WTC11 (cell line): ENCODE data around the gene CYP3A4. TPM values are rescaled to one million over a fixed set of nuclear protein-coding genes. Genes with fewer than 3 reads are reported as not detected.

Source experiments
- ATAC-seq: fragments of 200-7000 bp; cut with Tn5 transposase; 2 replicates; pipeline ENCODE4 v1.10.0; 2021; ENCODE audit warnings: mild to moderate bottlenecking, moderate library complexity
- Bru-seq: library from RNA; stranded (reverse); fragments of 400-500 nt; gene quantifications from one replicate; lab custom pipeline; 2021; lab: Mats Ljungman, UMichigan
- CTCF ChIA-PET: fragments of 300-600 bp; sonication (Branson Sonifier 250); formaldehyde crosslinking; loops from one replicate; lab custom pipeline; 2021; ENCODE audit warnings: antibody characterized with exemption; lab: Charles Lee
- POLR2A ChIA-PET: fragments of 350-600 bp; sonication (Branson Sonifier 250); formaldehyde crosslinking; loops from one replicate; lab custom pipeline; 2021; ENCODE audit warnings: antibody characterized with exemption; lab: Charles Lee
- DNase-seq: peaks from one replicate; pipeline ENCODE4 v3.0.0; 2021; ENCODE audit warnings: low spot score
- H3K27ac Mint-ChIP-seq: 2 replicates; pipeline ENCODE4 v1.8.0; 2021; ENCODE audit warnings: mixed read lengths
- H3K27me3 Mint-ChIP-seq: 2 replicates; pipeline ENCODE4 v1.8.0; 2021; ENCODE audit warnings: low read depth, mild to moderate bottlenecking, moderate library complexity, mixed read lengths
- H3K36me3 Mint-ChIP-seq: 2 replicates; pipeline ENCODE4 v1.8.0; 2021; ENCODE audit warnings: mixed read lengths
- H3K4me1 Mint-ChIP-seq: 2 replicates; pipeline ENCODE4 v1.8.0; 2022; ENCODE audit warnings: mixed read lengths
- H3K4me3 Mint-ChIP-seq: 2 replicates; pipeline ENCODE4 v1.8.0; 2021; ENCODE audit warnings: mild to moderate bottlenecking, moderate library complexity, mixed read lengths
- H3K9me3 Mint-ChIP-seq: 2 replicates; pipeline ENCODE4 v1.8.0; 2021; ENCODE audit warnings: mixed read lengths
- AFF4 ChIP-seq: sonication (generic); formaldehyde crosslinking; IDR thresholded peaks from 2 replicates; pipeline ENCODE4 v1.8.1; 2023; ENCODE audit warnings: mild to moderate bottlenecking, missing genetic modification reagents, borderline replicate concordance
- CBFB ChIP-seq: sonication (generic); formaldehyde crosslinking; IDR thresholded peaks from 2 replicates; pipeline ENCODE4 v1.8.1; 2022; ENCODE audit warnings: mild to moderate bottlenecking, low read depth, missing genetic modification reagents
- CDX4 ChIP-seq: fragments of 250-450 bp; sonication (Bioruptor Pico); IDR thresholded peaks from 2 replicates; pipeline ENCODE4 v1.9.0; 2021; ENCODE audit warnings: moderate library complexity, mild to moderate bottlenecking, inconsistent platforms, borderline replicate concordance
- CREM ChIP-seq: sonication (generic); formaldehyde crosslinking; IDR thresholded peaks from 2 replicates; pipeline ENCODE4 v1.8.1; 2022; ENCODE audit warnings: mild to moderate bottlenecking, missing genetic modification reagents, moderate library complexity
- EMX1 ChIP-seq: fragments of 250-450 bp; sonication (Bioruptor Pico); IDR thresholded peaks from 2 replicates; pipeline ENCODE4 v1.8.0; 2021; ENCODE audit warnings: mild to moderate bottlenecking
- ESRRA ChIP-seq: sonication (generic); formaldehyde crosslinking; IDR thresholded peaks from 2 replicates; pipeline ENCODE4 v1.8.1; 2022; ENCODE audit warnings: mild to moderate bottlenecking, missing genetic modification reagents, borderline replicate concordance
- ETV6 ChIP-seq: sonication (generic); formaldehyde crosslinking; IDR thresholded peaks from 2 replicates; pipeline ENCODE4 v1.8.1; 2022; ENCODE audit warnings: mild to moderate bottlenecking, missing genetic modification reagents
- HMGA2 ChIP-seq: fragments of 250-450 bp; sonication (Bioruptor Pico); IDR thresholded peaks from 2 replicates; pipeline ENCODE4 v1.4.0; 2021; ENCODE audit warnings: mild to moderate bottlenecking, moderate library complexity
- JAZF1 ChIP-seq: fragments of 250-450 bp; sonication (Bioruptor Pico); IDR thresholded peaks from 2 replicates; pipeline ENCODE4 v1.9.0; 2021; ENCODE audit warnings: moderate library complexity, mild to moderate bottlenecking, inconsistent platforms
- PRDM15 ChIP-seq: sonication (generic); formaldehyde crosslinking; IDR thresholded peaks from 2 replicates; pipeline ENCODE4 v1.8.0; 2022; ENCODE audit warnings: missing genetic modification reagents
- RELA ChIP-seq: sonication (generic); formaldehyde crosslinking; IDR thresholded peaks from 2 replicates; pipeline ENCODE4 v1.8.1; 2022; ENCODE audit warnings: missing genetic modification reagents, mild to moderate bottlenecking, borderline replicate concordance
- TEAD4 ChIP-seq: sonication (generic); formaldehyde crosslinking; IDR thresholded peaks from 2 replicates; pipeline ENCODE4 v1.8.0; 2022; ENCODE audit warnings: mild to moderate bottlenecking, missing genetic modification reagents
- ZBTB21 ChIP-seq: sonication (generic); formaldehyde crosslinking; IDR thresholded peaks from 2 replicates; pipeline ENCODE4 v1.8.1; 2023; ENCODE audit warnings: mild to moderate bottlenecking, missing genetic modification reagents, borderline replicate concordance
- ZNF121 ChIP-seq: sonication (generic); formaldehyde crosslinking; IDR thresholded peaks from 2 replicates; pipeline ENCODE4 v1.8.0; 2023; ENCODE audit warnings: missing genetic modification reagents
- ZNF416 ChIP-seq: fragments of 250-450 bp; sonication (Bioruptor Pico); IDR thresholded peaks from 2 replicates; pipeline ENCODE4 v1.9.0; 2021; ENCODE audit warnings: mild to moderate bottlenecking, inconsistent platforms
- ZNF423 ChIP-seq: fragments of 250-450 bp; sonication (Bioruptor Pico); IDR thresholded peaks from 2 replicates; pipeline ENCODE4 v2.1.2; 2022; ENCODE audit warnings: mild to moderate bottlenecking, moderate library complexity
- long read RNA-seq, 3 experiments: library from RNA in 1 of 3; library from capped mRNA in 1 of 3; library from polyadenylated mRNA in 1 of 3; unstranded in 2 of 3; stranded (forward) in 1 of 3; transcript quantifications; one replicate each; pipeline ENCODE4 v2.0.0, GENCODE V29; 2021
- total RNA-seq: library from RNA; stranded (reverse); gene quantifications from 3 replicates; pipeline ENCODE4 v1.2.3, GENCODE V29; 2021
- TF ChIP-seq, protein P1 (sequence below): sonication (generic); formaldehyde crosslinking; IDR thresholded peaks from 2 replicates; pipeline ENCODE4 v1.8.0; 2022; ENCODE audit warnings: mild to moderate bottlenecking, missing genetic modification reagents
- TF ChIP-seq, protein P2 (sequence below): sonication (generic); formaldehyde crosslinking; IDR thresholded peaks from 2 replicates; pipeline ENCODE4 v1.8.1; 2023; ENCODE audit warnings: mild to moderate bottlenecking, missing genetic modification reagents
- TF ChIP-seq, protein P3 (sequence below): sonication (generic); formaldehyde crosslinking; IDR thresholded peaks from 2 replicates; pipeline ENCODE4 v1.8.0; 2022; ENCODE audit warnings: mild to moderate bottlenecking, missing genetic modification reagents
- TF ChIP-seq, protein P4 (sequence below): sonication (generic); formaldehyde crosslinking; IDR thresholded peaks from 2 replicates; pipeline ENCODE4 v1.8.1; 2022; ENCODE audit warnings: low read depth, mild to moderate bottlenecking, moderate library complexity, missing genetic modification reagents, borderline replicate concordance

The CYP3A4 gene
- total RNA-seq (0.32 to 0.50 TPM (median 0.33 TPM) in 3 replicates), Bru-seq, nascent RNA (percentile 3 among the genes with signal in this experiment)
- long read RNA-seq, experiment 1: 0 reads
- long read RNA-seq, experiment 2: 0 reads
- long read RNA-seq, experiment 3: 0 reads

DNA sequence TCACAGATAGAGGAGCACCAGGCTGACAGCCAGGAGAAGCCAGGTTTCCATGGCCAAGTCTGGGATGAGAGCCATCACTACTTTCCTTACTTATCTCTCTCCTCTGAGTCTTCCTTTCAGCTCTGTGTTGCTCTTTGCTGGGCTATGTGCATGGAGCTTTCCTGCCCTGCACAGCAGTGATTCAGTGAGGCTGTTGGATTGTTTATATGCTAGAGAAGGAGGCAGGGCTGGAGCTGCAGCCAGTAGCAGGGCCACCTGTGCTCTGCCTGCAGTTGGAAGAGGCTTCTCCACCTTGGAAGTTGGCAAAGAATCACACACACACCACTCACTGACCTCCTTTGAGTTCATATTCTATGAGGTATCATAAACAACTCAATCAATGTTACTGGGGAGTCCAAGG lies at the start of gene CYP3A4:
Gene CYP3A4, minus strand, starts transcription at position 178 of the 400 bp plus-strand sequence. Its CDS starts 103 bp downstream, at position 75.
- DNase-seq (no peak), ATAC-seq (no peak)
- CTCF ChIA-PET: interaction anchor here (0.6 kb wide), 1 partner anchor 1360 kb away, joined by 3 read pairs; no protein-coding TSS in a partner anchor
- no peak within 1 kb of the TSS for H3K27ac Mint-ChIP-seq
- TF ChIP-seq, protein P1, sequence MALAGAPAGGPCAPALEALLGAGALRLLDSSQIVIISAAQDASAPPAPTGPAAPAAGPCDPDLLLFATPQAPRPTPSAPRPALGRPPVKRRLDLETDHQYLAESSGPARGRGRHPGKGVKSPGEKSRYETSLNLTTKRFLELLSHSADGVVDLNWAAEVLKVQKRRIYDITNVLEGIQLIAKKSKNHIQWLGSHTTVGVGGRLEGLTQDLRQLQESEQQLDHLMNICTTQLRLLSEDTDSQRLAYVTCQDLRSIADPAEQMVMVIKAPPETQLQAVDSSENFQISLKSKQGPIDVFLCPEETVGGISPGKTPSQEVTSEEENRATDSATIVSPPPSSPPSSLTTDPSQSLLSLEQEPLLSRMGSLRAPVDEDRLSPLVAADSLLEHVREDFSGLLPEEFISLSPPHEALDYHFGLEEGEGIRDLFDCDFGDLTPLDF (CRISPR knock-in tag): no peak
- TF ChIP-seq ETV6 (CRISPR knock-in tag) (no peak), ZNF121 (no peak), CDX4 (CRISPR knock-in tag) (no peak), RELA (CRISPR knock-in tag) (no peak), ZNF416 (no peak), PRDM15 (CRISPR knock-in tag) (no peak), ESRRA (CRISPR knock-in tag) (no peak), HMGA2 (no peak), EMX1 (CRISPR knock-in tag) (no peak), CBFB (CRISPR knock-in tag) (no peak), CREM (no peak), ZNF423 (CRISPR knock-in tag) (no peak), JAZF1 (CRISPR knock-in tag) (no peak), AFF4 (CRISPR knock-in tag) (no peak), ZBTB21 (CRISPR knock-in tag) (no peak), TEAD4 (CRISPR knock-in tag) (no peak)
- TF ChIP-seq, protein P2, sequence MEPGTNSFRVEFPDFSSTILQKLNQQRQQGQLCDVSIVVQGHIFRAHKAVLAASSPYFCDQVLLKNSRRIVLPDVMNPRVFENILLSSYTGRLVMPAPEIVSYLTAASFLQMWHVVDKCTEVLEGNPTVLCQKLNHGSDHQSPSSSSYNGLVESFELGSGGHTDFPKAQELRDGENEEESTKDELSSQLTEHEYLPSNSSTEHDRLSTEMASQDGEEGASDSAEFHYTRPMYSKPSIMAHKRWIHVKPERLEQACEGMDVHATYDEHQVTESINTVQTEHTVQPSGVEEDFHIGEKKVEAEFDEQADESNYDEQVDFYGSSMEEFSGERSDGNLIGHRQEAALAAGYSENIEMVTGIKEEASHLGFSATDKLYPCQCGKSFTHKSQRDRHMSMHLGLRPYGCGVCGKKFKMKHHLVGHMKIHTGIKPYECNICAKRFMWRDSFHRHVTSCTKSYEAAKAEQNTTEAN: no peak
- TF ChIP-seq, protein P3, sequence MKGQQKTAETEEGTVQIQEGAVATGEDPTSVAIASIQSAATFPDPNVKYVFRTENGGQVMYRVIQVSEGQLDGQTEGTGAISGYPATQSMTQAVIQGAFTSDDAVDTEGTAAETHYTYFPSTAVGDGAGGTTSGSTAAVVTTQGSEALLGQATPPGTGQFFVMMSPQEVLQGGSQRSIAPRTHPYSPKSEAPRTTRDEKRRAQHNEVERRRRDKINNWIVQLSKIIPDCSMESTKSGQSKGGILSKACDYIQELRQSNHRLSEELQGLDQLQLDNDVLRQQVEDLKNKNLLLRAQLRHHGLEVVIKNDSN: no peak
- TF ChIP-seq, protein P4, sequence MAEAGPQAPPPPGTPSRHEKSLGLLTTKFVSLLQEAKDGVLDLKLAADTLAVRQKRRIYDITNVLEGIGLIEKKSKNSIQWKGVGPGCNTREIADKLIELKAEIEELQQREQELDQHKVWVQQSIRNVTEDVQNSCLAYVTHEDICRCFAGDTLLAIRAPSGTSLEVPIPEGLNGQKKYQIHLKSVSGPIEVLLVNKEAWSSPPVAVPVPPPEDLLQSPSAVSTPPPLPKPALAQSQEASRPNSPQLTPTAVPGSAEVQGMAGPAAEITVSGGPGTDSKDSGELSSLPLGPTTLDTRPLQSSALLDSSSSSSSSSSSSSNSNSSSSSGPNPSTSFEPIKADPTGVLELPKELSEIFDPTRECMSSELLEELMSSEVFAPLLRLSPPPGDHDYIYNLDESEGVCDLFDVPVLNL (CRISPR knock-in tag): no peak
- H3K9me3 Mint-ChIP-seq: no peaks in the 10 kb centered on the region
- no peaks in the 10 kb centered on the region for H3K36me3 Mint-ChIP-seq
- H3K4me3 Mint-ChIP-seq: no peak within 1 kb of the TSS
- peaks cover 8% of the 10 kb centered on the region; the same call in 1 of the 2 replicates for H3K4me1 Mint-ChIP-seq
- peaks cover 13% of the 10 kb centered on the region for H3K27me3 Mint-ChIP-seq
- POLR2A ChIA-PET: no interaction called here
